DND-41 (cell line): ENCODE results near the gene EPM2AIP1.
"Not testable (repeated sequence)": the region's sequence is repeated elsewhere in the genome, so short reads cannot be mapped to it uniquely, and the experiment has no call there.

Experiments used
- ATAC-seq: fragments of 200-7000 bp; cut with Tn5 transposase; 3 replicates; pipeline ENCODE4 v1.9.1; 2021; ENCODE audit warnings: low read depth; ENCODE audit not compliant: insufficient read depth
- DNase-seq: peaks from one replicate; pipeline ENCODE4 v3.0.0-alpha.2; 2020
- H2AFZ ChIP-seq: 2 replicates; pipeline ENCODE4 v1.6.0; 2012; ENCODE audit warnings: low read depth, low read length
- H3K27ac ChIP-seq: 2 replicates; pipeline ENCODE4 v1.5.1; 2012; ENCODE audit warnings: low read length, inconsistent platforms
- H3K27me3 ChIP-seq: fragments of 200-600 bp; sonication (generic); 2 replicates; pipeline ENCODE4 v1.6.0; 2012; ENCODE audit warnings: low read length, mild to moderate bottlenecking, inconsistent platforms; ENCODE audit not compliant: insufficient read depth, poor library complexity
- H3K36me3 ChIP-seq: 2 replicates; pipeline ENCODE4 v1.5.1; 2012; ENCODE audit warnings: low read length, inconsistent platforms; ENCODE audit not compliant: insufficient read depth
- H3K4me1 ChIP-seq: 2 replicates; pipeline ENCODE4 v1.5.1; 2012; ENCODE audit warnings: mild to moderate bottlenecking, low read length; ENCODE audit not compliant: insufficient read depth
- H3K4me2 ChIP-seq: 2 replicates; pipeline ENCODE4 v1.6.0; 2012; ENCODE audit warnings: mild to moderate bottlenecking, moderate library complexity, low read length, inconsistent platforms; ENCODE audit not compliant: insufficient read depth
- H3K4me3 ChIP-seq, 2 experiments: fragments of 200-600 bp in 1 of 2; shearing (Covaris generic) in 1 of 2; 2 replicates each; pipeline ENCODE4 v1.5.1; 2012 to 2016; ENCODE audit warnings: inconsistent platforms in 2 of 2, low read length in 2 of 2, mild to moderate bottlenecking in 2 of 2, low read depth in 1 of 2, moderate library complexity in 1 of 2
- H3K79me2 ChIP-seq: 2 replicates; pipeline ENCODE4 v1.6.0; 2012; ENCODE audit warnings: low read length, inconsistent platforms; ENCODE audit not compliant: insufficient read depth
- H3K9ac ChIP-seq: 2 replicates; pipeline ENCODE4 v1.6.0; 2012; ENCODE audit warnings: low read depth, mild to moderate bottlenecking, inconsistent platforms, low read length, moderate library complexity
- H3K9me3 ChIP-seq: 2 replicates; pipeline ENCODE4 v1.5.1; 2012; ENCODE audit warnings: low read length, moderate library complexity, mild to moderate bottlenecking, inconsistent platforms; ENCODE audit not compliant: insufficient read depth, severe bottlenecking
- H4K20me1 ChIP-seq: 2 replicates; pipeline ENCODE4 v1.6.0; 2012; ENCODE audit warnings: low read length; ENCODE audit not compliant: insufficient read depth
- CTCF ChIP-seq: IDR thresholded peaks from 2 replicates; pipeline ENCODE4 v1.5.1; 2012; ENCODE audit warnings: borderline replicate concordance, low read length, moderate library complexity, mild to moderate bottlenecking; ENCODE audit not compliant: poor library complexity, severe bottlenecking; ENCODE audit errors: extremely low read depth
- EZH2 ChIP-seq: IDR thresholded peaks from 3 replicates; pipeline ENCODE4 v1.6.1; 2012; ENCODE audit warnings: borderline replicate concordance, low read depth, mild to moderate bottlenecking, moderate library complexity, low read length, inconsistent platforms; ENCODE audit not compliant: severe bottlenecking

The EPM2AIP1 gene

GRCh38 chr3:36969085-36969484, 23.8 kb downstream of the EPM2AIP1 start:
- H3K4me1 ChIP-seq: peaks cover 38% of the 10 kb centered on the region
- H3K4me3 ChIP-seq: no peak overlapping the region

GRCh38 chr3:36965440-36965839, 27.5 kb downstream of the EPM2AIP1 start:
- no peak overlapping the region for H3K27ac ChIP-seq
- H3K4me1 ChIP-seq: peaks cover 19% of the 10 kb centered on the region
- H3K79me2 ChIP-seq: no peaks in the 10 kb centered on the region
- H3K9ac ChIP-seq: no peak overlapping the region
- H3K36me3 ChIP-seq: no peaks in the 10 kb centered on the region
- H3K9me3 ChIP-seq: no peaks in the 10 kb centered on the region
- no peak overlapping the region for H3K4me3 ChIP-seq
- TF ChIP-seq EZH2 (no peak), CTCF (no peak)
- DNase-seq: no peak
- no peak for ATAC-seq
- H3K4me2 ChIP-seq: no peak overlapping the region
- no peaks in the 10 kb centered on the region for H3K27me3 ChIP-seq
- no peak overlapping the region for H2AFZ ChIP-seq
- H4K20me1 ChIP-seq: no peaks in the 10 kb centered on the region

More at GRCh38 chr3:36969085-36969484, 23.8 kb downstream of the EPM2AIP1 start:
- Histone ChIP-seq H3K9ac (peak overlapping the region; percentile 36; the same call in 1 of the 2 replicates), H3K4me2 (peak overlapping the region; percentile 58; the same call in 1 of the 2 replicates), H3K27me3 (no peaks in the 10 kb centered on the region), H3K79me2 (no peaks in the 10 kb centered on the region), H3K27ac (peak overlapping the region; percentile 80), H3K9me3 (no peaks in the 10 kb centered on the region), H2AFZ (peak overlapping the region; percentile 60), H3K36me3 (no peaks in the 10 kb centered on the region), H4K20me1 (no peaks in the 10 kb centered on the region)
- TF ChIP-seq CTCF: no peak
- TF ChIP-seq EZH2: no peak
- DNase-seq: no peak
- no peak for ATAC-seq

GRCh38 chr3:36964817-36965216, 28.1 kb downstream of the EPM2AIP1 start:
- DNase-seq (no peak), ATAC-seq (no peak)
- Histone ChIP-seq H4K20me1 (no peaks in the 10 kb centered on the region), H3K79me2 (no peaks in the 10 kb centered on the region), H2AFZ (no peak overlapping the region), H3K9ac (no peak overlapping the region), H3K9me3 (no peaks in the 10 kb centered on the region), H3K4me2 (no peak overlapping the region), H3K4me3 (no peak overlapping the region), H3K36me3 (no peaks in the 10 kb centered on the region), H3K27me3 (no peaks in the 10 kb centered on the region), H3K4me1 (peaks cover 13% of the 10 kb centered on the region), H3K27ac (no peak overlapping the region)
- TF ChIP-seq EZH2: no peak
- TF ChIP-seq CTCF: no peak

- H3K4me2 ChIP-seq: no peak overlapping the region
- H3K79me2 ChIP-seq: no peaks in the 10 kb centered on the region
- H3K27ac ChIP-seq: no peak overlapping the region
- no peaks in the 10 kb centered on the region for H3K36me3 ChIP-seq
- ATAC-seq (no peak), DNase-seq (no peak)
- no peak overlapping the region for H3K4me3 ChIP-seq
- no peaks in the 10 kb centered on the region for H3K9me3 ChIP-seq
- no peak overlapping the region; the same call in 1 of the 2 replicates for H2AFZ ChIP-seq
- H3K9ac ChIP-seq: no peak overlapping the region
- no peaks in the 10 kb centered on the region for H3K27me3 ChIP-seq
- no peaks in the 10 kb centered on the region for H4K20me1 ChIP-seq
- TF ChIP-seq EZH2 (no peak), CTCF (no peak)
- H3K4me1 ChIP-seq: peaks cover 8% of the 10 kb centered on the region
These were observed 28.6 kb downstream of the EPM2AIP1 start for GRCh38 chr3:36964331-36964730.

GRCh38 chr3:36963008-36963407, 29.9 kb downstream of the EPM2AIP1 start:
- H3K27ac ChIP-seq, H3K79me2 ChIP-seq, H3K9ac ChIP-seq, H3K4me3 ChIP-seq, H4K20me1 ChIP-seq, H3K36me3 ChIP-seq, H3K4me2 ChIP-seq, DNase-seq, H3K4me1 ChIP-seq, H2AFZ ChIP-seq, ATAC-seq, H3K27me3 ChIP-seq, H3K9me3 ChIP-seq: not testable (repeated sequence)
